ENCODE measurements around the gene KRTAP12-1.

The KRTAP12-1 gene

DNA sequence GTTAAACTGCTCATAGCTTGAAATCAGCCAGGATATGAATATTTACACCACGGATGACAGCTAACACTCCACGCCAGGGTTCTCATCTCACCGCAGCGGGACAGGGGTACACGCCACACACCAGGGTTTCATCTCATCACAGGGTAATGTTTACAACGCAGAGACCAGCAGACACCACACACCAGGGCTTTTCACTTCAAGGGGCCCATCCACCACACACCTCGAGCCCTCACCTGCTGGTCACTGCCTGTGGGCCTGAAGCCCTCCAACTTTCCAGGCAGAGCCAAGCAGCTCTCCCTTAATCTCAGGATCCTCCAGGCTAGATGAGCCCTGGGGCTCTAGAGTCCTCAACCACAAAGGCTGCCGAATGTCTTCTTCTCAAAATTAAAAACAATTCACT is 13.7 kb upstream of the KRTAP12-1 start:
- H3K4me3 ChIP-seq (replicated peaks; ENCODE audit: insufficient read depth, low read length) = no peak overlapping the region
- no peak overlapping the region for H3K27ac ChIP-seq (replicated peaks)
- TF ChIP-seq, protein P1, sequence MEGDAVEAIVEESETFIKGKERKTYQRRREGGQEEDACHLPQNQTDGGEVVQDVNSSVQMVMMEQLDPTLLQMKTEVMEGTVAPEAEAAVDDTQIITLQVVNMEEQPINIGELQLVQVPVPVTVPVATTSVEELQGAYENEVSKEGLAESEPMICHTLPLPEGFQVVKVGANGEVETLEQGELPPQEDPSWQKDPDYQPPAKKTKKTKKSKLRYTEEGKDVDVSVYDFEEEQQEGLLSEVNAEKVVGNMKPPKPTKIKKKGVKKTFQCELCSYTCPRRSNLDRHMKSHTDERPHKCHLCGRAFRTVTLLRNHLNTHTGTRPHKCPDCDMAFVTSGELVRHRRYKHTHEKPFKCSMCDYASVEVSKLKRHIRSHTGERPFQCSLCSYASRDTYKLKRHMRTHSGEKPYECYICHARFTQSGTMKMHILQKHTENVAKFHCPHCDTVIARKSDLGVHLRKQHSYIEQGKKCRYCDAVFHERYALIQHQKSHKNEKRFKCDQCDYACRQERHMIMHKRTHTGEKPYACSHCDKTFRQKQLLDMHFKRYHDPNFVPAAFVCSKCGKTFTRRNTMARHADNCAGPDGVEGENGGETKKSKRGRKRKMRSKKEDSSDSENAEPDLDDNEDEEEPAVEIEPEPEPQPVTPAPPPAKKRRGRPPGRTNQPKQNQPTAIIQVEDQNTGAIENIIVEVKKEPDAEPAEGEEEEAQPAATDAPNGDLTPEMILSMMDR (IDR thresholded peaks at IDR 0.05; ENCODE audit: insufficient read depth, low read length) = no peak
- TF ChIP-seq GABPA (IDR thresholded peaks at IDR 0.05; ENCODE audit: low read depth) (no peak), POLR2AphosphoS5 (IDR thresholded peaks at IDR 0.05; ENCODE audit: low read depth) (no peak), SPI1 (IDR thresholded peaks at IDR 0.05; ENCODE audit: borderline replicate concordance, low read depth) (no peak)
- TF ChIP-seq, protein P2, sequence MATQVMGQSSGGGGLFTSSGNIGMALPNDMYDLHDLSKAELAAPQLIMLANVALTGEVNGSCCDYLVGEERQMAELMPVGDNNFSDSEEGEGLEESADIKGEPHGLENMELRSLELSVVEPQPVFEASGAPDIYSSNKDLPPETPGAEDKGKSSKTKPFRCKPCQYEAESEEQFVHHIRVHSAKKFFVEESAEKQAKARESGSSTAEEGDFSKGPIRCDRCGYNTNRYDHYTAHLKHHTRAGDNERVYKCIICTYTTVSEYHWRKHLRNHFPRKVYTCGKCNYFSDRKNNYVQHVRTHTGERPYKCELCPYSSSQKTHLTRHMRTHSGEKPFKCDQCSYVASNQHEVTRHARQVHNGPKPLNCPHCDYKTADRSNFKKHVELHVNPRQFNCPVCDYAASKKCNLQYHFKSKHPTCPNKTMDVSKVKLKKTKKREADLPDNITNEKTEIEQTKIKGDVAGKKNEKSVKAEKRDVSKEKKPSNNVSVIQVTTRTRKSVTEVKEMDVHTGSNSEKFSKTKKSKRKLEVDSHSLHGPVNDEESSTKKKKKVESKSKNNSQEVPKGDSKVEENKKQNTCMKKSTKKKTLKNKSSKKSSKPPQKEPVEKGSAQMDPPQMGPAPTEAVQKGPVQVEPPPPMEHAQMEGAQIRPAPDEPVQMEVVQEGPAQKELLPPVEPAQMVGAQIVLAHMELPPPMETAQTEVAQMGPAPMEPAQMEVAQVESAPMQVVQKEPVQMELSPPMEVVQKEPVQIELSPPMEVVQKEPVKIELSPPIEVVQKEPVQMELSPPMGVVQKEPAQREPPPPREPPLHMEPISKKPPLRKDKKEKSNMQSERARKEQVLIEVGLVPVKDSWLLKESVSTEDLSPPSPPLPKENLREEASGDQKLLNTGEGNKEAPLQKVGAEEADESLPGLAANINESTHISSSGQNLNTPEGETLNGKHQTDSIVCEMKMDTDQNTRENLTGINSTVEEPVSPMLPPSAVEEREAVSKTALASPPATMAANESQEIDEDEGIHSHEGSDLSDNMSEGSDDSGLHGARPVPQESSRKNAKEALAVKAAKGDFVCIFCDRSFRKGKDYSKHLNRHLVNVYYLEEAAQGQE (IDR thresholded peaks at IDR 0.05; ENCODE audit: insufficient replicate concordance, low read depth) = no peak
- peaks cover 20% of the 10 kb centered on the region for H3K27me3 ChIP-seq (ENCODE audit: insufficient read depth, poor library complexity, severe bottlenecking)
- DNase-seq (ENCODE audit: low read depth in 1 of 2, low spot score in 1 of 2) = no peak

DNA sequence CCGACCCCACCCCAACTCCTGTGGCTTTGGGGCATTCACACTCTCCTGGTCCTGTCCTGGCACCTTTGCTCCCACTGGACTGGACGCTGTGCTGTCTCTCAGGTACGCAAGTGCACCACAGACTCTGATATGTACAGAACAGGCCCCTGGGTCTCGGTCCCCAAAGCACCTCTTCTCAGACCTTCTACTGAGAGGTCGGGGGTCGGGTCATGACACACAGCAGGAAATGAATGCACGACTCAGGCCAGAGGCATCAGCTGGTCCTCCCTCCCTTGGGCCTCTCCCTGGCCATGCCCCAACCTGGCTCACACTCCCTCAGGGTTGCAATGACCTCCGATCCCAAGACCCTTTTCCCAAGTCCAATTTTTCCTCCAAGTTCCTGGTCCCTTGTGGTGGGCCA is 13.2 kb upstream of the KRTAP12-1 start:
- Histone ChIP-seq H3K27ac (replicated peaks) (no peak overlapping the region), H3K27me3 (ENCODE audit: insufficient read depth, poor library complexity, severe bottlenecking) (peaks cover 20% of the 10 kb centered on the region), H3K4me3 (replicated peaks; ENCODE audit: insufficient read depth, low read length) (no peak overlapping the region)
- no peak for DNase-seq (ENCODE audit: low read depth in 1 of 2, low spot score in 1 of 2)
- TF ChIP-seq POLR2AphosphoS5 (IDR thresholded peaks at IDR 0.05; ENCODE audit: low read depth) (no peak), SPI1 (IDR thresholded peaks at IDR 0.05; ENCODE audit: borderline replicate concordance, low read depth) (no peak), GABPA (IDR thresholded peaks at IDR 0.05; ENCODE audit: low read depth) (no peak)
- TF ChIP-seq, protein P2 (IDR thresholded peaks at IDR 0.05; ENCODE audit: insufficient replicate concordance, low read depth) = no peak
- TF ChIP-seq, protein P1 (IDR thresholded peaks at IDR 0.05; ENCODE audit: insufficient read depth, low read length) = no peak

DNA sequence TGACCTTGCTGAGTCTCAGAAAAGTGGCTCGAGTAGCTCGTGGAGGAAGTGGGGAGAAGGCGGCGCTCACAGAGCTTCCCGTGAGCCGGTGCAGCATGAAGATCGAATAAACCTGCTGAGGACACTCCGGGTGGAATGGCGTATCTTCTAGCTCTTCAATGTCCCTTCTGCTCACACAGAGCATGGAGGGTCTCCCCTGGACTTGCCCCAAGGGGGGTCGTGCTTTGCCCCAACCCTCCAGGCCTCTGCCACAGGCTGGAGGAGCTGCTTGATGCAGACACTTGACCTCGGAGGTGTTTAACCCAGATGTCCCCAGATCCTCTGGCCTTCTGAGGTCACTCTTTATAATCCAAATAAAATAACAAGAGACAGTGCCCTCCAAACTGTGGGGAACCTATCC is 12.8 kb upstream of the KRTAP12-1 start:
- Histone ChIP-seq H3K27me3 (ENCODE audit: insufficient read depth, poor library complexity, severe bottlenecking) (peaks cover 20% of the 10 kb centered on the region), H3K27ac (replicated peaks) (no peak overlapping the region), H3K4me3 (replicated peaks; ENCODE audit: insufficient read depth, low read length) (no peak overlapping the region)
- no peak for TF ChIP-seq POLR2AphosphoS5 (IDR thresholded peaks at IDR 0.05; ENCODE audit: low read depth)
- TF ChIP-seq, protein P2 (IDR thresholded peaks at IDR 0.05; ENCODE audit: insufficient replicate concordance, low read depth) = no peak
- DNase-seq (ENCODE audit: low read depth in 1 of 2, low spot score in 1 of 2) = no peak

Measured in HL-60 (cell line).